HG03520 (cell line): ENCODE data around the gene FUT6.

Experiments
- ATAC-seq: cut with Tn5 transposase; IDR thresholded peaks from one replicate; pipeline ENCODE4 v1.9.1; 2021; ENCODE audit warnings: mild to moderate bottlenecking, moderate library complexity; ENCODE audit not compliant: unreplicated experiment

Gene FUT6

DNA sequence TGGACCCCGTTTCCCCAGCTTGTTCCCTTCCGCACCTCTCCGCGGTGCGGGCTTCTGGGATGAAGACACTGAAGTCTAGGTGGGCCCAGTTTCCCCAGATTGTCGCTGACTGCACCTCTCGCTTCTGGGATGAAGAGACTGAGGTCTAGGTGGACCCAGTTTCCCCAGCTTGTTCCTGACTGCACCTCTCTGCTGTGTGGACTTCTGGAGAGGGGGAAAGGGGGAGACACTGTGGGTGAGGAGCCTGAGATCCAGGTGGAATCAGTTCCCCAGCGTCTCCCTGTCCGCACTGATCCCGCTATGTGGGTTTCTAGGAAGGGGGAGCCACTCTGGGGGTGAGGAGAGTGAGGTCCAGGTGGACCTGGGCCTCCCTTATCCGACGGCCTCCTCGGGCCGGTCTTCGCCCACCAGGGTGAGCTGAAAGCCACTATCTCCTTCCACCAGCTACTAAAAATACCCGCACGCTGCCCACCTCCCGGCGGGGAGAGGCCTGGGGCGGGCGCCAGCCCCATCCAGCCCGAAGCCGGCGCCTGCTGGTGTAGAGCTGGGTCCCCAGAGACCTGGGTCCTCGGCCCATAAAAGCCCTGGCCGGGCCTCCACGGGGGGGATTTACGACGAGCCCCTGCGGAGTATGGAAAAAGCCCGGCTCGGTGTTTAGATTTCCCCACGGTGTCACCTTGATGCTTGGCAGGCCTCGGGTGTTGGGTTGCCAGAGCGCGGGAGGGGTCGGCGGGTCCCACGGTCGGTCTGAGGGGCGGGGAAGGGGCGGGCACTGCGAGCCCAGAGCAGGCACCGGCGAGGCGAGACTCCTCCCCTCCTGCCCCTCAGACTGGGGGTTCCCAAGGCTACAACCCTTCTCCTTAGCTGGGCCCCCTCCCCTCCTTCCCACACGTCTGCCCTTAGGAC, 10.6 kb downstream of the FUT6 start:
- ATAC-seq, result no peak

GRCh38 chr19:5827891-5828660, 11.4 kb downstream of the FUT6 start:
- ATAC-seq, result peak; percentile 69

DNA sequence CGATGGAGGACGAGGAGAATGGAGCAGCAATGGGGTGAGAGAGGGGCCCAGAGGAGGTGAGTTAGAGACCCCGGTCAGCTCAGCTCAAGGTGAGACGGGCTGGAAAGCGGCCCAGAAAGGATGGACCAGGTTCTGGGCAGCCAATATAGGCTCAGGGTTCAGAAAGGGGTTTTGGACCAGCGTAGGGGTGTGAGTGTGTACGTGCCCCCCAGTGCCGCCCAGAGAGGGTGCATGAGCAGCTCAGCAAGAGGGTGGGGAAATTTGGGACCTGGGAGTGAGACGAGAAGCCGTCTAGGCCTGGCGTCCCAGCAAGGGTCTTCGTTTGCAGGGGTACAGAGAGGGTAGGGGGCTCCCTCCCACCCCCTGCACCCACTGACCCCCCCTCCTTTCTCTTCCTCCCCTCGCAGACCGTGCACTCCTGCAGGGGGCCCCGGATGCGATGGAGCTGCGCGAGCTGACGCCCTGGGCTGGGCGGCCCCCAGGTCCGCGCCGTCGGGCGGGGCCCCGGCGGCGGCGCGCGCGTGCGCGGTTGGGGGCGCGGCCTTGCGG, 12.1 kb downstream of the FUT6 start:
- no peak for ATAC-seq

DNA sequence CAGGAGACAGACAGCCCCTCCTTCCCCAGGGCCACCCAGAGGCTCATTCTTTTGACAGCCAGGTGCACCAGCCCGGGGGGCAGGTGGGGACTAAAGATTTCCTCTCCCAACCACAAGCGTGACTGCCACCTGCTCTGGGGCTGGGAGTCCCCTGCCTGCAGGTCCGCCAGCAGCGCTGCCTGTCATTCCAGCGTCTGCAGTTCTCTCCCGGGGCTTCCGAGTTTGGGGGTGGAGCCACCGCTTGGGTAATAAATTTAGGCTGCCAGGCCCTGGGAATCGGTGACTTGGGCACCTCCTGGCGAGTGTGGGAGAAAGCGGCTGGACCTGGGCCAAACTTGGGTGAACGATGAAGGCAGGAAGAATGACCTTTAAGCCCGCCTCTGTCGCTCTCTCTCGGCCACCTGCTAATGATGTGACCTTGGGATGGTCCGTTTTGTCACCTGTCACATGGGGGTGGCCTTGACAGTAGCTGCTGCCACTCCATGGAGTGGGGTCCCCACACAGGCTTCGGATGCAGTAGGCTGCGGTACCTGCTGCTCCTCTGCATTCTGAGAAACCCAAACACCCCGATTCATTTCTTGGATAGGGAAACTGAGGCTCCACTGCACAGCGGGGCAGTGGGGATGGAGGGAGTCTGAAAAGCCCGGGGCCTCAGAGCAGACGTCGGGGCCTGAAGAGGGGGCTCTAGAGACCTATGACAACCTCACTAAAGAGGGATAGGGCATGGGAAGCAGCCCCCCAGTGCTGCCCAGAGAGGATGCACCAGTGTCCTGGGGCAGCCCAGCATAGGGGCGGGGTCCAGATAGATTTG, 12.8 kb downstream of the FUT6 start:
- no peak for ATAC-seq

- ATAC-seq, result no peak
Measured at GRCh38 chr19:5825178-5825577, 14.3 kb downstream of the FUT6 start.

DNA sequence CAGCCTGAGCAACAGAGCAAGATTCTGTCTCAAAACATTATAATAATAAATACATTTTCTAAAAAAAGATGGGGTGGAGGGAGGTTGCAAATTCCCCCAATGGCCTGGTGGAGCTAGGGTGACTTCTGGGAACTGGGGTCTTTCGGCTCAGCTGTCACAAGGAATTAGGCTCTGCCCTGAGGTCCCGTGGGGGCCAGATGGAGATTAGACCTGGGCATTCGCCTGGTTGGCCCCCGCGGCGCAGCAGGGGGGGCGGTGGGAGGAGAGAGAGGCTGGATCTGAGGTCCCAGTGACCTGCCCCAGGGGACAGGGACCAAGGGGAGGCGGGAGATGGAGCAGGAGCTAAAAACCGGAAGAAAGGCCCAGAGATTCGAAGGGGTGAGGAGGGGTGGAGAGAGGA, 14.8 kb downstream of the FUT6 start:
- no peak for ATAC-seq

GRCh38 chr19:5823579-5824281, 15.8 kb downstream of the FUT6 start:
- ATAC-seq, result no peak

DNA sequence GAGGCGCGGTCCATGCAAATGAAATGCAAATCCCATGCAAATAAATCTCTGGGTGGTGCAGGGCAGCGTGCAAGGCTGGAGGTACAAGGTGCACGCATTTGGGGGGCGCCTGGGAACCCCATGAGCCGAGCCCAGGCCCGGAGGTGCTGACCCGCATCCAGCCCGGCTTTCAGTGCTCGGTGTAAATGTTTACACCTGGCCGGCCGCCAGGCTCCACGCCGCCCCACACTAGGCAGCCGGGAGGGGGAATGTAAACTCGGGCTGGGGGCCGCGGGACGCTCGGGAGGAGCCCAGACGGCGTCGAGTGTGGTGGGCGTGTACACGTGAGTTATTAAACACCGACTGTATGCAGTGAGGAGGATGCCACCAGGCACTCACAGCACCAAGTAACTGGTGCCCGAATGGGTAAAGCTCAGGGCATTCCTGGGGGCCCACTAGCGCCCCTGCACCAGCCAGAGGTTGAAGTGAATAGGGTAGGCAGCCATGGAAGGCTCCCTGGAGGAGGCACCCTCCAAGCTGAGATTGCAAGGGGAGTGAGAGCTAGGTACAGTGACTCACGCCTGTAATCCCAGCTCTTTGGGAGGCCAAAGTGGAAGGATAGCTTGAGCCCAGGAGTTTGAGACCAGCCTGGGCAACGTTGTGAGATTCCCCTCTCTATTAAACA, 17.2 kb downstream of the FUT6 start:
- ATAC-seq, result no peak

GRCh38 chr19:5821521-5822180, 17.9 kb downstream of the FUT6 start:
- ATAC-seq, result no peak

DNA sequence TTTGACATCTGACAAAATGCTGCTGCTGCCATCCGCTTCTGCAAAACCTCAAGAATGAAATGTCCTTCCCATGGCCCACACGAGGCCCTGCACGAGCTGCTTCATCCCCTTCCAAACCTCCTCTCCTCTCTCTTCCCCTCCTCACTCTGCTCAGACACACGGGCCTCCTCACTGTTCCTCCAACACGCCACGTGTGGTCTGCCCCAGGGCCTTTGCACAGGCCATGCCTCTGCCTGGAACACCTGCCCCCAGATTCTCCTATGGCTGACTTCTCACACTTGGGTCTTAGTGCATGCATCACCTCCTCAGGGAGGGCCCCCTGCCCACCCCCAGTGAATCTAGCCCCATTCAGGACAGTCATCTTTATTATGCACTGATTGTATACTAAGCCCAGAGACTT, 18.7 kb downstream of the FUT6 start:
- ATAC-seq, result no peak

DNA sequence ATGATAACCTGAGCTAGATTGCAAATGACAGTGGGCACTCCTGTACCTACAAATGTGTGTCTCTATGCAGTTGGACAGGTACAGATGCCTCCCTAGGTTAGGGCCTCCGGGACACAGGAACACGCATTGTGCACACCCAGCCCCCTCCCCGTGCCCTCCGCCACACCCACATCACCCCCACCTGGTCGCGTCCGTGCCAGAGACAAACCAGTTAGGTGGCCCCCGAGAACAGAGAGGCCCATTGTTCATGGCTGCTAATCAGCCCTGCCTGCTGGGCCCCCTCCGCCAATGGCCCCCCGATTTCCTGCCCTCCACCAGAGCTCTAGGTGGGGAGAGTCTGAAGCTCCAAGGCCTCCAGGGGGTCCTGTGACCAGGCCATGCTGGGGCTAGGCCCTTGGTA, 20.9 kb downstream of the FUT6 start:
- ATAC-seq, result no peak

DNA sequence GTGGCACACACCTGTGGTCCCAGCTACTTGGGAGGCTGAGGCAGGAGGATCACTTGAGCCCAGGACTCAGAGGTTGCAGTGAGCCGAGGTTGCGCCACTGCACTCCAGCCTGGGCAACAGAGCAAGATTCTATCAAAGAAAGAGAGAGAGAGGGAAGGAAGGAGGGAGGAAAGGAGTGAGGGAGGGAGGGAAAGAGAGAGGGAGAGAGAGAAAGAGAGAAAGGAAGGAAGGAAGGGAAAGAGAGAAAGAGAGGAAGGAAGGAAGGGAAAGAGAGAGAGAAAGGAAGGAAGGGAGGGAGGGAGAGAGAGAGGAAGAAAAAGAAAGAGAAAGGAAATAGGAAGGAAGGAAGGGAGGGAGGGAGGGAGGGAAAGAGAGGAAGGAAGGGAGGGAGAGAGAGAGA, 22.3 kb downstream of the FUT6 start:
- ATAC-seq, result no peak

DNA sequence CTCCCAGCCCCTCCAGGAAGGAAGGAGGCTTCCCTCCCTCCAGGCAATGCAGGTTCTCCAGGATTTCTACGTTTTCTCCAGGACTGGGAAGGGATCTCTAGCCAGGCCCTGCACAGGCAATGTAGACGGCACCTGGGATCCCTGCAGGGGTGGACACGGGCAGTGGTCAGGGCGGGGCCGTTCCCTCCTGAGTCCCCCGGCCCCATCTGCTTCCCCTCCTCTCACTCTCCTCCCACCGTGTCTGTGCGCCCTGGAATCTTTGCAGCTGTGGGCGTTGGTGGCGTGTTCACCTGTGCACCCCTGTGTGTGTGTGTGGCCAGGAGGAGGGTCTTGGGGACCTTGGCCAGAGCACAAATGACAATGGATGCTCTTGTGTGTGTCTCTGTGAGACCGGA, 24.7 kb downstream of the FUT6 start:
- ATAC-seq, result no peak

DNA sequence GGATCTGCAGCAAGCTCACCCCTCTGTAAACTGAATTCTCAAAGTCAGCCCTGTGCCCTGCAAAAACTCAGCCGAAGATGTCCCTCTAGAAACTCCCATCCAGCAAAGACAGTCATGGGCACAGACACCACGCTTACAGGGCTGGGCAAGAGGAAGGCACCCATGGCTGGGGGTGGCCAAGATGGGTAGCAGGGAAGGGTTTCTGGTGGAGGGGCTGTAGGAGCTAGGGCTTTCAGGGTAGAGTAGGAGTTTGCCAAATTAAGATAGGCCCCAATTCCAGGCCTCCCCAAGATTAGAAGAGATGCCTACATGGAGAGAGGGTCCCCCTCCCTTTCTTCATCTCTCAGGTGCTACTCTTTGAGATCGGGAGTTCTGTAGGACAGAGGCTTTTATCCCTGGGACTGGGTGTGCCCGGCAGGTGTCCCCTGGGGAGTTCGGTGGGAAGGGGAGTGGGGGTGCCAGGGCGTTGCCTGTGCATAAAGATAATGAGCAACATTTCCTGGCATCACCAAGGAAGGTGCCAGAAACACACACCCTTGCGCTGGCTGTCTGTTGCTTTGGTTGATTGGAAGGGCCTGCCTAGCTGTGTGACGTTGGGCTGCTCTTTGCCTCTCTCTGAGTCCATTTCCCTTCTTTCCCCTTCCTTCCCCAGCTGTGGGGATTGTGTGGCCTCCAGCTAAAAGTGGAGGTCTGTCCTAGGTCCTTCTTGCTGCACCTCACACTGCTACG, 25.2 kb downstream of the FUT6 start:
- ATAC-seq, result no peak

DNA sequence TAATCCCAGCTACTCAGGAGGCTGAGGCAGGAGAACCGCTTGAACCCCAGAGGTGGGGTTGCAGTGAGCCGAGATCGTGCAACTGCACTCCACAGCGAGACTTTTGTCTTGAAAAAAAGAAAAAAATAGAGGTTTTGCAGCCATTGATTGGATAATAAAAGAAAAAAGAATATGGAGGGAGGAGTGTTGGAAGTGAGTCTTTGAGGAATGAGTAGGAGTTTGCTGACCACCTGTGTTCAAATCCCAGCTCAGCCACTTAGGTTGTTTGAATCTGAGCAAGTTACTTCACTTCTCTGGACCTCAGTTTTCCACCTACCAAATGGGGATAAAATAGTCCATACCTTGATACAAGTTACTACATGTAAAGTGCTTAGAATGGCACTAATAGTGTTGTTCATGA, 28.4 kb downstream of the FUT6 start:
- no peak for ATAC-seq

- no peak for ATAC-seq
Measured at GRCh38 chr19:5809469-5809868, 30.0 kb downstream of the FUT6 start.

- no peak for ATAC-seq
Measured at GRCh38 chr19:5809053-5809452, 30.4 kb downstream of the FUT6 start.

DNA sequence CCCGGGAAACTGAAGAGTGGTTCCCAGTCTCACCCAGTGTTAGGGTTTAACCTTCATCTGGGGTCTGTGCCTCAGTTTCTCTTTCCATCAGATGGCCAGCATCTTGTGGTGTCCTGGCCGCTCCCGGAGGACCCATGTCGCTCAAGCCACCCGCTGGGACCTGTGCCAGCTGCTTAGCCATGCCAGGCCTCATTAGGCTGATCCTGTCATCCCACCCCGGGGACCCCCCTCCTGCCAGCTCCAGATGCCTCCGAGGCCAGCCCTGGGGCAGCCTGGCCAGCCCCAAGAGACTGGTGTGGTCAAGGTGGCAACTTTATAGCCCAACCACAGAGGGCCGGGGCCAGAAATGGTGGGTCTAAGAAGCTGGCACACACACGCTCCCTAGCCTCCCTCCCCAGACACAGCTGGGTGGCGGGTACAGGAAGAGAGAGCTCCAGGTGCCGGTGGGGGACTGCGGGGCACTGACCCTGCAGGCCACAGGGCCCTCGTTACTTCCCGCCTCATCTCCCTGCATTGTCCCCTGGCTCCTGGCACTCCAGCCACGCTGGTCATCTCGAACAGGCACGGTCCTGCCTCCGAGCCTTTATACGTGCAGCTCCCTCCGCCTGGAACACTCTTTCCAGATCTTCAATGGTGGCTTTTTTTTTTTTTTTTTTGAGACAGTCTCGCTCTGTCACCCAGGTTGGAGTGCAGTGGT, 31.2 kb downstream of the FUT6 start:
- ATAC-seq, result no peak
